ENCODE measurements around the gene KIAA1191. TPM values are rescaled to one million over a fixed set of nuclear protein-coding genes. Genes with fewer than 3 reads are reported as not detected.

KIAA1191 gene
- total RNA-seq, 1 experiment from 2014 or later = 99.0 TPM

- no TSS peak for BruUV-seq (replicated peaks)
- no peak overlapping the region for H2AFZ ChIP-seq (ENCODE audit: low read depth, low read length, poor library complexity, severe bottlenecking)
- peaks cover 2 to 10% of the 10 kb centered on the region in 2 experiments; a peak in 2 of 4 replicates for H3K4me1 ChIP-seq (ENCODE audit: control insufficient read depth in 1 of 2, insufficient read depth in 2 of 2, low read length in 2 of 2)
- H3K36me3 ChIP-seq (ENCODE audit: control insufficient read depth in 1 of 2, insufficient read depth in 2 of 2, low read length in 2 of 2) = peaks cover 2 to 11% of the 10 kb centered on the region in 2 experiments; a peak in 2 of 4 replicates
- no peaks in the 10 kb centered on the region for H3K9me3 ChIP-seq (ENCODE audit: control insufficient read depth in 1 of 2, insufficient read depth in 1 of 2, low read depth in 1 of 2, low read length in 2 of 2)
- H3K4me2 ChIP-seq (ENCODE audit: low read length) = no peak overlapping the region
- no peaks in the 10 kb centered on the region for H3K9me2 ChIP-seq (ENCODE audit: insufficient read depth)
- intact Hi-C loops (cut with micrococcal nuclease) = no loop called here
- H3K9ac ChIP-seq (ENCODE audit: low read length) = no peak overlapping the region
- no peak for ATAC-seq
- ChIA-PET POLR2A (no interaction called here), RAD21 (ENCODE audit: low non-redundant PET in 1 of 2, low total read pairs in 2 of 2, uncharacterized antibody in 2 of 2, unreplicated experiment in 2 of 2) (no interaction called here), CTCF (no interaction called here)
- no peak overlapping the region for H3K4me3 ChIP-seq (replicated peaks in 1 of 2; ENCODE audit: low read depth in 1 of 2, low read length in 2 of 2)
- no peak for DNase-seq (ENCODE audit: low read depth, low spot score)
- peaks cover 28% of the 10 kb centered on the region for H3K79me2 ChIP-seq (ENCODE audit: insufficient read depth, low read length)
- TF ChIP-seq, protein P1, sequence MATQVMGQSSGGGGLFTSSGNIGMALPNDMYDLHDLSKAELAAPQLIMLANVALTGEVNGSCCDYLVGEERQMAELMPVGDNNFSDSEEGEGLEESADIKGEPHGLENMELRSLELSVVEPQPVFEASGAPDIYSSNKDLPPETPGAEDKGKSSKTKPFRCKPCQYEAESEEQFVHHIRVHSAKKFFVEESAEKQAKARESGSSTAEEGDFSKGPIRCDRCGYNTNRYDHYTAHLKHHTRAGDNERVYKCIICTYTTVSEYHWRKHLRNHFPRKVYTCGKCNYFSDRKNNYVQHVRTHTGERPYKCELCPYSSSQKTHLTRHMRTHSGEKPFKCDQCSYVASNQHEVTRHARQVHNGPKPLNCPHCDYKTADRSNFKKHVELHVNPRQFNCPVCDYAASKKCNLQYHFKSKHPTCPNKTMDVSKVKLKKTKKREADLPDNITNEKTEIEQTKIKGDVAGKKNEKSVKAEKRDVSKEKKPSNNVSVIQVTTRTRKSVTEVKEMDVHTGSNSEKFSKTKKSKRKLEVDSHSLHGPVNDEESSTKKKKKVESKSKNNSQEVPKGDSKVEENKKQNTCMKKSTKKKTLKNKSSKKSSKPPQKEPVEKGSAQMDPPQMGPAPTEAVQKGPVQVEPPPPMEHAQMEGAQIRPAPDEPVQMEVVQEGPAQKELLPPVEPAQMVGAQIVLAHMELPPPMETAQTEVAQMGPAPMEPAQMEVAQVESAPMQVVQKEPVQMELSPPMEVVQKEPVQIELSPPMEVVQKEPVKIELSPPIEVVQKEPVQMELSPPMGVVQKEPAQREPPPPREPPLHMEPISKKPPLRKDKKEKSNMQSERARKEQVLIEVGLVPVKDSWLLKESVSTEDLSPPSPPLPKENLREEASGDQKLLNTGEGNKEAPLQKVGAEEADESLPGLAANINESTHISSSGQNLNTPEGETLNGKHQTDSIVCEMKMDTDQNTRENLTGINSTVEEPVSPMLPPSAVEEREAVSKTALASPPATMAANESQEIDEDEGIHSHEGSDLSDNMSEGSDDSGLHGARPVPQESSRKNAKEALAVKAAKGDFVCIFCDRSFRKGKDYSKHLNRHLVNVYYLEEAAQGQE (IDR thresholded peaks at IDR 0.05; ENCODE audit: low read depth) = no peak
- no peak for TF ChIP-seq POLR2AphosphoS5 (IDR thresholded peaks at IDR 0.05; ENCODE audit: low read depth, low read length)
- no peak for TF ChIP-seq EGR1 (IDR thresholded peaks at IDR 0.05; ENCODE audit: low read depth)
- TF ChIP-seq SRF (IDR thresholded peaks at IDR 0.05; ENCODE audit: low read depth) = no peak
- no peak for TF ChIP-seq ZNF274 (IDR thresholded peaks at IDR 0.05; ENCODE audit: low read depth, low read length)
- no peak for TF ChIP-seq RAD21 (IDR thresholded peaks at IDR 0.05; ENCODE audit: low read depth)
- no peak for TF ChIP-seq SP1 (IDR thresholded peaks at IDR 0.05; ENCODE audit: low read depth)
- TF ChIP-seq CEBPB (IDR thresholded peaks at IDR 0.05; ENCODE audit: low read depth) = no peak
- TF ChIP-seq JUND (IDR thresholded peaks at IDR 0.05) = no peak
- no peak for TF ChIP-seq FOSL1 (IDR thresholded peaks at IDR 0.05; ENCODE audit: low read depth)
- TF ChIP-seq ZBTB33 (IDR thresholded peaks at IDR 0.05; ENCODE audit: extremely low read depth, insufficient replicate concordance, low read length) = no peak
- no peak for TF ChIP-seq YY1 (IDR thresholded peaks at IDR 0.05; ENCODE audit: extremely low read depth, insufficient replicate concordance, low read depth, low read length)
- TF ChIP-seq TCF7L2 (IDR thresholded peaks at IDR 0.05; ENCODE audit: borderline replicate concordance, extremely low read depth, insufficient read depth, insufficient read length) = no peak
- no peak for TF ChIP-seq SIN3A (IDR thresholded peaks at IDR 0.05; ENCODE audit: low read depth)
- TF ChIP-seq, protein P2, sequence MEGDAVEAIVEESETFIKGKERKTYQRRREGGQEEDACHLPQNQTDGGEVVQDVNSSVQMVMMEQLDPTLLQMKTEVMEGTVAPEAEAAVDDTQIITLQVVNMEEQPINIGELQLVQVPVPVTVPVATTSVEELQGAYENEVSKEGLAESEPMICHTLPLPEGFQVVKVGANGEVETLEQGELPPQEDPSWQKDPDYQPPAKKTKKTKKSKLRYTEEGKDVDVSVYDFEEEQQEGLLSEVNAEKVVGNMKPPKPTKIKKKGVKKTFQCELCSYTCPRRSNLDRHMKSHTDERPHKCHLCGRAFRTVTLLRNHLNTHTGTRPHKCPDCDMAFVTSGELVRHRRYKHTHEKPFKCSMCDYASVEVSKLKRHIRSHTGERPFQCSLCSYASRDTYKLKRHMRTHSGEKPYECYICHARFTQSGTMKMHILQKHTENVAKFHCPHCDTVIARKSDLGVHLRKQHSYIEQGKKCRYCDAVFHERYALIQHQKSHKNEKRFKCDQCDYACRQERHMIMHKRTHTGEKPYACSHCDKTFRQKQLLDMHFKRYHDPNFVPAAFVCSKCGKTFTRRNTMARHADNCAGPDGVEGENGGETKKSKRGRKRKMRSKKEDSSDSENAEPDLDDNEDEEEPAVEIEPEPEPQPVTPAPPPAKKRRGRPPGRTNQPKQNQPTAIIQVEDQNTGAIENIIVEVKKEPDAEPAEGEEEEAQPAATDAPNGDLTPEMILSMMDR (IDR thresholded peaks at IDR 0.05 in 2 of 3, conservative IDR thresholded peaks at IDR 0.05 in 1 of 3; ENCODE audit: borderline replicate concordance in 1 of 3, insufficient read depth in 1 of 3, low read depth in 2 of 3, low read length in 2 of 3) = no peak
- no peak for TF ChIP-seq CBX3 (IDR thresholded peaks at IDR 0.05; ENCODE audit: low read depth)
- TF ChIP-seq, protein P3, sequence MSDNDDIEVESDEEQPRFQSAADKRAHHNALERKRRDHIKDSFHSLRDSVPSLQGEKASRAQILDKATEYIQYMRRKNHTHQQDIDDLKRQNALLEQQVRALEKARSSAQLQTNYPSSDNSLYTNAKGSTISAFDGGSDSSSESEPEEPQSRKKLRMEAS (IDR thresholded peaks at IDR 0.05) = no peak
- TF ChIP-seq, protein P4, sequence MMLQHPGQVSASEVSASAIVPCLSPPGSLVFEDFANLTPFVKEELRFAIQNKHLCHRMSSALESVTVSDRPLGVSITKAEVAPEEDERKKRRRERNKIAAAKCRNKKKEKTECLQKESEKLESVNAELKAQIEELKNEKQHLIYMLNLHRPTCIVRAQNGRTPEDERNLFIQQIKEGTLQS (IDR thresholded peaks at IDR 0.05) = no peak
- no peak for TF ChIP-seq POLR2A (IDR thresholded peaks at IDR 0.05; ENCODE audit: borderline replicate concordance, extremely low read depth, insufficient read depth, insufficient read length)
- TF ChIP-seq EZH2phosphoT487 (IDR thresholded peaks at IDR 0.05; ENCODE audit: borderline replicate concordance) = no peak
- no peaks in the 10 kb centered on the region for H4K20me1 ChIP-seq (ENCODE audit: insufficient read depth)
- no peaks in the 10 kb centered on the region for H3K27me3 ChIP-seq (ENCODE audit: insufficient read depth, low read length)
- H3K27ac ChIP-seq (ENCODE audit: low read depth, low read length) = no peak overlapping the region
Observed at GRCh38 chr5:176392526-176392925, 31.0 kb upstream of the KIAA1191 start.
